Endothelial cell (in vitro differentiated cells): ENCODE results near the gene TUBA3C. TPM values are rescaled to one million over a fixed set of nuclear protein-coding genes. Genes with fewer than 3 reads are reported as not detected.

ENCODE experiments used
- DNase-seq: peaks from one replicate; pipeline ENCODE4 v3.0.0; 2021; ENCODE audit warnings: low spot score
- H3K27ac Mint-ChIP-seq: one replicate; pipeline ENCODE4 v1.8.0; 2021; ENCODE audit warnings: mixed read lengths, inconsistent platforms; ENCODE audit not compliant: unreplicated experiment
- H3K27me3 Mint-ChIP-seq: one replicate; pipeline ENCODE4 v1.8.0; 2021; ENCODE audit warnings: mild to moderate bottlenecking, moderate library complexity, mixed read lengths, inconsistent platforms; ENCODE audit not compliant: unreplicated experiment
- H3K36me3 Mint-ChIP-seq: one replicate; pipeline ENCODE4 v1.8.0; 2021; ENCODE audit warnings: mild to moderate bottlenecking, low read depth, mixed read lengths, inconsistent platforms; ENCODE audit not compliant: unreplicated experiment
- H3K4me1 Mint-ChIP-seq: one replicate; pipeline ENCODE4 v1.8.0; 2021; ENCODE audit warnings: mild to moderate bottlenecking, mixed read lengths, inconsistent platforms; ENCODE audit not compliant: unreplicated experiment
- H3K4me3 Mint-ChIP-seq: one replicate; pipeline ENCODE4 v1.8.0; 2021; ENCODE audit warnings: mild to moderate bottlenecking, mixed read lengths, inconsistent platforms; ENCODE audit not compliant: unreplicated experiment
- H3K9me3 Mint-ChIP-seq: one replicate; pipeline ENCODE4 v1.8.0; 2021; ENCODE audit warnings: mixed read lengths, inconsistent platforms; ENCODE audit not compliant: unreplicated experiment
- total RNA-seq: library from RNA; stranded (reverse); fragmentation: NEBNext Ultra II Directional; extraction: Animal tissue kit (Norgen Biotek cat#: 25700); gene quantifications from one replicate; pipeline ENCODE4 v1.2.1, GENCODE V29; 2021; ENCODE audit not compliant: unreplicated experiment
- TF ChIP-seq, protein P1 (sequence below): fragments of 200-600 bp; sonication (generic); IDR thresholded peaks from one replicate; pipeline ENCODE4 v1.5.0; 2021; ENCODE audit warnings: antibody characterized with exemption; ENCODE audit not compliant: unreplicated experiment

Gene TUBA3C
- total RNA-seq, 1 donor from 2014 or later = not detected

DNA sequence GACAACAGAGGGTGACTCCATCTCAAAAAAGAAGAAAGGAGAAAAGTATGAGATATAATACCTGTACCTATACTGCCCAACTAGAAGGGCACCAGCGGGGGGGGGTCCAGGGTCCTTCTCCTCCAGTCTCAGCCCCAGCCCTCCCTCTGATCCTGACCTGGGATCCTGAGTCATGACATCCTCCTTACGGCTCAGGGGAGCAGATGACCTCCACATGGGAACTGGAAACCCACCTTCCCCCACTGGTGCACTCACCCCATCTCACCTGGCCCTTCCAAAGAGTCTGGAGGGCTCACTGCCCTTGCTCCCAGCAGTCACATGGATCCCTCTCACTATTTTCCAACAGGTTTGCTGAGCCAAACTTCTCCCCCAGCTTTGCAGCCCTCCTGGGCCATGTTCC, 24.2 kb downstream of the TUBA3C start:
- H3K27ac Mint-ChIP-seq = no peak overlapping the region
- H3K4me3 Mint-ChIP-seq = no peak overlapping the region
- H3K27me3 Mint-ChIP-seq = peaks cover 40% of the 10 kb centered on the region
- peaks cover 30% of the 10 kb centered on the region for H3K9me3 Mint-ChIP-seq
- no peak for DNase-seq
- no peaks in the 10 kb centered on the region for H3K4me1 Mint-ChIP-seq
- TF ChIP-seq, protein P1, sequence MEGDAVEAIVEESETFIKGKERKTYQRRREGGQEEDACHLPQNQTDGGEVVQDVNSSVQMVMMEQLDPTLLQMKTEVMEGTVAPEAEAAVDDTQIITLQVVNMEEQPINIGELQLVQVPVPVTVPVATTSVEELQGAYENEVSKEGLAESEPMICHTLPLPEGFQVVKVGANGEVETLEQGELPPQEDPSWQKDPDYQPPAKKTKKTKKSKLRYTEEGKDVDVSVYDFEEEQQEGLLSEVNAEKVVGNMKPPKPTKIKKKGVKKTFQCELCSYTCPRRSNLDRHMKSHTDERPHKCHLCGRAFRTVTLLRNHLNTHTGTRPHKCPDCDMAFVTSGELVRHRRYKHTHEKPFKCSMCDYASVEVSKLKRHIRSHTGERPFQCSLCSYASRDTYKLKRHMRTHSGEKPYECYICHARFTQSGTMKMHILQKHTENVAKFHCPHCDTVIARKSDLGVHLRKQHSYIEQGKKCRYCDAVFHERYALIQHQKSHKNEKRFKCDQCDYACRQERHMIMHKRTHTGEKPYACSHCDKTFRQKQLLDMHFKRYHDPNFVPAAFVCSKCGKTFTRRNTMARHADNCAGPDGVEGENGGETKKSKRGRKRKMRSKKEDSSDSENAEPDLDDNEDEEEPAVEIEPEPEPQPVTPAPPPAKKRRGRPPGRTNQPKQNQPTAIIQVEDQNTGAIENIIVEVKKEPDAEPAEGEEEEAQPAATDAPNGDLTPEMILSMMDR = no peak
- H3K36me3 Mint-ChIP-seq = peaks cover 11% of the 10 kb centered on the region

DNA sequence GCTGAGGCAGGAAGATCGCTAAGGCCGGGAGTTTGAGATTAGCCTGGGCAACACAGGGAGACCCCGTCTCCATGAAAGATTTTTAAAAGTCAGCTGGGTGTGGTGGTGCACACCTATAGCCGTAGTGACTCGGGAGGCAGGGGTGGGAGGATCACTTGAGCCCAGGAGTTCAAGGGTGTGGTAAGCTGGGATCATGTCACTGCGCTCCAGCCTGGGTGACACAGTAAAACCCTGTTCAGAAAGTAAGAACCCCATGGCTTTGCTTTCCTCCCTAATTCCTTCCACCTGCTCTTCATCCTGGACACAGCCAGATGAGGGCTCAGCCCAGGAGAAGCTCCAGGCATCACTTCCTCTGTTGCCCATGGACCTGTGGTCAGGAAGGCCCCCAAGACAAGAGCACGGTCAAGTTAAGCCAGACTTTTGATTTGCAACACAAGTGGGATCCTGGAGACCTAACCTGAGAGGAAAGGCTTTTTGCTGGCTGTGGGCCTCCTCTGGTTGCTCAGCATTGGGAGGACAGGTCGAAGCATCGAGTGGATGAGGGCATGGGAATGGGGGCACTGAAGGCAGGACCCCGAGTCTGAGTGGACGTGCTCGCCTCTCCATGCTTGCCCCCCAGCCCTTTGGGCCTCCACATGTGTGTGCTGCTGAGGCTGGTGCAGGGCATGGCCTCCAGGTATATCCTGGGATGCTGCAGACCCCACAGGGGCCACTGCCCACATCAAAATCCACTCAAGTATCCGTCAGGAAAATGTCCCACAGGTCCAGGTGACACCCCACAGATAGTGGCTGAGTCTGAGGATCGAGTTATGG, 25.4 kb downstream of the TUBA3C start:
- Mint-ChIP-seq H3K27me3 (peaks cover 45% of the 10 kb centered on the region), H3K9me3 (peaks cover 33% of the 10 kb centered on the region), H3K36me3 (peaks cover 13% of the 10 kb centered on the region), H3K27ac (no peak overlapping the region), H3K4me1 (no peaks in the 10 kb centered on the region), H3K4me3 (no peak overlapping the region)
- DNase-seq = no peak
- TF ChIP-seq, protein P1 = no peak

DNA sequence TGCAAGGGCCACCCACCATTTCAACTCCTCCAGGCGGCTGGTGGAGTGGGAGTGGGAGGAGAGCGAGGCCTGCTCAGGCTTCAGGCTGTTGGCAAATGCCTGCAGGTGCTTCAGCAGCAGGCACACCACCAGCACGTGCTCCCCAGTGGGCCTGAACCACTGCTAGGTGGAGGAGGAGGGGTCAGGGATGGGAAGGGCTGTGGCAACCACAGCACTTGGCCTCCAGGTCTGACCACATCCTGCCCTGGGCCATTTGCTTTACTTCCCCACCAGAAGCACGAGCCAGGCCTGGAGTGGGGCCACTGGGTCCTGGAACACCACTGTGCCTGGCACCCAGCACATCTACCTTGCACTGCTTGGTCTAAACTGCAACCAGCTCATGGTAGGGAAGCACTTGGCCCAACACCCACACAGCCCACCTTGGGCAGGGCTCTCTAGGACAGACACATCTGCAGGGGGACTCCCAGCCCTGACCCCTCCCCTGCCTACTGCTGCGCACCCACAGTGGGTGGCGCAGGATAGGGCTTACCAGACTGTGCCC, 26.2 kb downstream of the TUBA3C start:
- DNase-seq = no peak
- Mint-ChIP-seq H3K27me3 (peaks cover 47% of the 10 kb centered on the region), H3K4me3 (no peak overlapping the region), H3K4me1 (no peaks in the 10 kb centered on the region), H3K36me3 (peaks cover 15% of the 10 kb centered on the region), H3K9me3 (peaks cover 40% of the 10 kb centered on the region), H3K27ac (no peak overlapping the region)
- TF ChIP-seq, protein P1 = no peak

GRCh38 chr13:19154843-19155242, 26.8 kb downstream of the TUBA3C start:
- H3K9me3 Mint-ChIP-seq = peaks cover 39% of the 10 kb centered on the region
- DNase-seq = no peak
- H3K4me3 Mint-ChIP-seq = no peak overlapping the region
- no peaks in the 10 kb centered on the region for H3K4me1 Mint-ChIP-seq
- peaks cover 48% of the 10 kb centered on the region for H3K27me3 Mint-ChIP-seq
- TF ChIP-seq, protein P1 = no peak
- H3K36me3 Mint-ChIP-seq = peaks cover 15% of the 10 kb centered on the region
- H3K27ac Mint-ChIP-seq = no peak overlapping the region
